Right lobe of liver (tissue), 6 donors: ENCODE data around the gene CA9. TPM values are rescaled to one million over a fixed set of nuclear protein-coding genes. Genes with fewer than 3 reads are reported as not detected.

Experiments
- ATAC-seq, 4 donors: fragments of 200-7000 bp; cut with Tn5 transposase; one replicate each; pipeline ENCODE4 v1.9.1; 2020; ENCODE audit warnings: mild to moderate bottlenecking in 4 of 4, moderate library complexity in 4 of 4
- DNase-seq, 3 donors: peaks; one replicate each; pipeline ENCODE4 v3.0.0-alpha.2; 2020
- H3K27ac ChIP-seq, 3 donors: fragments of 200-600 bp; one replicate each; pipeline ENCODE4 v1.8.0; 2022
- H3K27me3 ChIP-seq, 2 donors: fragments of 200-600 bp; one replicate each; pipeline ENCODE4 v1.8.0; 2022
- H3K36me3 ChIP-seq, 4 donors: fragments of 200-600 bp; sonication (generic) in 1 of 4; one replicate each; pipeline versions ENCODE4 v1.5.1 to v1.8.0; 2017 to 2022; ENCODE audit warnings: control low read depth in 1 of 4
- H3K4me1 ChIP-seq, 4 donors: fragments of 200-600 bp; sonication (generic) in 1 of 4; one replicate each; pipeline versions ENCODE4 v1.5.1 to v1.8.0; 2017 to 2022; ENCODE audit warnings: control low read depth in 1 of 4
- H3K4me3 ChIP-seq, 3 donors: fragments of 200-600 bp; one replicate each; pipeline ENCODE4 v1.8.0; 2022
- H3K9me3 ChIP-seq, 4 donors: fragments of 200-600 bp; sonication (generic) in 1 of 4; one replicate each; pipeline versions ENCODE4 v1.5.1 to v1.8.0; 2017 to 2022; ENCODE audit warnings: control low read depth in 1 of 4
- POLR2A ChIP-seq: fragments of 450-650 bp; IDR thresholded peaks from one replicate; pipeline ENCODE4 v1.6.1; 2017; ENCODE audit warnings: antibody characterized with exemption, mild to moderate bottlenecking
- WGBS: methylation state at CpG from one replicate; pipeline ENCODE4 v1.1.6; 2018; ENCODE audit warnings: low coverage, low lambda C conversion rate; ENCODE audit not compliant: insufficient coverage; ENCODE audit errors: missing lambda C conversion rate; 5-methylcytosine and 5-hydroxymethylcytosine counted together
- intact Hi-C, 2 donors: fragments of 100-400 bp; cut with DNase I; formaldehyde crosslinking; loops; one replicate each; pipeline versions ENCODE4 v1.11.2 to v1.14.1; 2022
- total RNA-seq, 6 experiments: library from RNA; depleted of rRNA in 2 of 6; stranded (reverse); fragments of >200 nt in 2 of 6; fragmentation: NEBNext Ultra II Directional in 3 of 6; extraction: Animal tissue kit (Norgen Biotek cat#: 25700) in 3 of 6; gene quantifications; one replicate each; pipeline versions ENCODE4 v1.1.0 to v1.2.4, GENCODE V29; 2016 to 2023
- TF ChIP-seq, protein P1 (sequence below), 4 donors: fragments of 200-600 bp in 3 of 4; fragments of 450-650 bp in 1 of 4; IDR thresholded peaks; one replicate each; pipeline versions ENCODE4 v1.5.1 to v1.8.0; 2016 to 2022; ENCODE audit warnings: antibody characterized with exemption in 4 of 4, mild to moderate bottlenecking in 2 of 4
- donor health status: DM: no; HTN: yes; CAD: no.
- donor health status: DM: no; HTN: no; CAD: no.
- donor health status: DM: no; HTN: no; CAD: no.
- donor health status: DM: no; HTN: yes; CAD: no.
- donor health status: DM: no; HTN: yes; CAD: no.

The CA9 gene
- total RNA-seq, 6 experiments from 2014 or later, result 0.64 to 1.6 (median 0.93) TPM; not detected in 1

DNA sequence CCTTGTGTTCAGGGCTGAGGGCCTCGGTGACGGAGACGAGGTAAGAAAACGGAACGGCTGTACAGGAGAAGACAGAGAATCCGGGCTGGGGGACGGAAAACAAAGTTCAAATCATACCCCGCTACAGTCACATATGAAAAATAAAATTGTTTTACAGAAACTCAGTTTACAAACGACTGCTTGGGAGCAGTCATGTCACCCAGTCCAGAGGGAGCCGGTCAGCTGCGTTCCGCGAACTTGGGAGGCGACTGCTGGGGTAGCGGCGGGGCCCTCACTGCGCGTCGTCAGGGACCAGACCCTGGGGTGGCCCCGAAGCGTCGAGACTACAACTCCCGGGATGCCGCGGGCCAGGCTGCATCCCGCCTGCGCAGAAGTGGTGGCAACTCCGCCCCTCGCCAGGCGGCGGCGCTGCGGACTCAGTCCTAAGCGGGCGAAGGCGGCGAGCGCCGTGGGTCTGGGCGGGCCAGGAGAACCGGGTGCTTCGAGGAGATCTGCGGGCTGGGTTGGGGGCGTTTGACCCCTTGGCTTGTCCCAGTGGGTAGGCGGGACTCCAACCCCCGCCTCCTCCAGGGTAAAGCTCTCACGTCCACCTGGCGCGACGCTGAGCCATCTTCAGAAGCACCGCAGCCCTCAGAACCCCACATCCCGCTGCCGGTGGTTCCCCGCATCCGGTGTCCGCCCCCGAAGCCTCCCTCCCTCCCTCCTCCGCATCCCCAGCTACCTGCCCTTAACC, 27.0 kb upstream of the CA9 start:
- intact Hi-C loops, result no loop called here
- WGBS, result 2% methylated on average over 13 of the region's 58 CpGs
- Histone ChIP-seq H3K9me3 (no peaks in the 10 kb centered on the region), H3K27me3 (no peaks in the 10 kb centered on the region), H3K4me1 (no peaks in the 10 kb centered on the region), H3K4me3 (peak overlapping the region; percentile 50 to 73 (median 57)), H3K36me3 (no peaks in the 10 kb centered on the region), H3K27ac (peak overlapping the region; percentile 67 to 80 (median 75))
- peak; percentile 88 for TF ChIP-seq POLR2A
- TF ChIP-seq, protein P1, sequence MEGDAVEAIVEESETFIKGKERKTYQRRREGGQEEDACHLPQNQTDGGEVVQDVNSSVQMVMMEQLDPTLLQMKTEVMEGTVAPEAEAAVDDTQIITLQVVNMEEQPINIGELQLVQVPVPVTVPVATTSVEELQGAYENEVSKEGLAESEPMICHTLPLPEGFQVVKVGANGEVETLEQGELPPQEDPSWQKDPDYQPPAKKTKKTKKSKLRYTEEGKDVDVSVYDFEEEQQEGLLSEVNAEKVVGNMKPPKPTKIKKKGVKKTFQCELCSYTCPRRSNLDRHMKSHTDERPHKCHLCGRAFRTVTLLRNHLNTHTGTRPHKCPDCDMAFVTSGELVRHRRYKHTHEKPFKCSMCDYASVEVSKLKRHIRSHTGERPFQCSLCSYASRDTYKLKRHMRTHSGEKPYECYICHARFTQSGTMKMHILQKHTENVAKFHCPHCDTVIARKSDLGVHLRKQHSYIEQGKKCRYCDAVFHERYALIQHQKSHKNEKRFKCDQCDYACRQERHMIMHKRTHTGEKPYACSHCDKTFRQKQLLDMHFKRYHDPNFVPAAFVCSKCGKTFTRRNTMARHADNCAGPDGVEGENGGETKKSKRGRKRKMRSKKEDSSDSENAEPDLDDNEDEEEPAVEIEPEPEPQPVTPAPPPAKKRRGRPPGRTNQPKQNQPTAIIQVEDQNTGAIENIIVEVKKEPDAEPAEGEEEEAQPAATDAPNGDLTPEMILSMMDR (IDR thresholded peaks at IDR 0.05), result peak; percentile 95 to 98 (median 98)
- DNase-seq (peak; percentile 93 to 94 (median 94)), ATAC-seq (peak; percentile 97 to 99 (median 98))

DNA sequence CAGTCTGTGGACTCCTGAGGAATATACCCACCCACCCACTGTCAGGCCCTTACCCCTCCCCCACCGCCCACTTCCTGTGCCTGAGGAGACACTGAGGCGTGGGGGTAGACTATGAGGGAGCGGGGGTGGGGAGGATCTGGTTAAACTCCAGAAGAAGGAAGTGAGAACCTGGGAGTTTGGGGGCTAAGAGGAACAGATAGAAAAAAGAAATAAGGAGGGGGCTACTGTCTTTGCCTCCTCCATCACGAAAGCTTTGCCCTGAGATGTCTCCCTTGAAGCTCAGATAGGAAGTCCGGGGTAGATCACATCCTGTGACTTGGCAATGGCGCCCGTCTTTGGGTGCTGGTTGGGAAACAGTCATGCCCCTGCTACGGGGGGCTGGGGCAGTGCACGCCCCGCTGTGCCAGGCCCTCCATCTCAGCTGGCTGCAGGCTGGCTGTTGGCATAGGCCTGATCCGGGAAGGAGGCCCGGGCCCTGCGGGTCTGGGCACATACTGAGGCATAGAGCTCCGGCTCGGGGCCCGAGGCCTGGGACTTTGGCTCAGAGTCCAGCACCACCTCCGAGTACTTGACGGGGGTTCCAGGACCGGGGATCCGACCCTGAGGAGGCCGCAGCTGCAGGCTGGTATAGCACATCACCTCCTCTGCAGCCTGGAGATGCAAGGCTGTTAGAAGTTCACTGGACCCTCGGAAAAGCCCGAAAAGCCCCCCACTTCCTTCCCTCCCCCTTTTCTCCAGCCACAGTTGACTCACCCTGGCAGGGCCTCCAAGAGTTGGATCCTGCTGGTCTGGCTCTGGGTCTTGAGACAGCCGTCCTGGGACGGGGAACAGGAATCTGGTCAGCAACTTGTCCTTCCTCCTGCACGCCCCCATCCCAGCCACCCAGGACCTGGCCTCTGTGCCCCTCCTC, 24.0 kb upstream of the CA9 start:
- WGBS, result 51% methylated on average over 7 of the region's 26 CpGs
- intact Hi-C loops, result no loop called here
- TF ChIP-seq, protein P1 (IDR thresholded peaks at IDR 0.05), result no peak
- no peak for TF ChIP-seq POLR2A
- Histone ChIP-seq H3K4me1 (peaks cover 0 to 7% (median 0%) of the 10 kb centered on the region in 4 donors), H3K9me3 (no peaks in the 10 kb centered on the region), H3K4me3 (no peak overlapping the region), H3K27ac (no peak overlapping the region), H3K36me3 (no peaks in the 10 kb centered on the region), H3K27me3 (no peaks in the 10 kb centered on the region)
- DNase-seq (peak in 1 of 3 donors; percentile 44), ATAC-seq (no peak)

DNA sequence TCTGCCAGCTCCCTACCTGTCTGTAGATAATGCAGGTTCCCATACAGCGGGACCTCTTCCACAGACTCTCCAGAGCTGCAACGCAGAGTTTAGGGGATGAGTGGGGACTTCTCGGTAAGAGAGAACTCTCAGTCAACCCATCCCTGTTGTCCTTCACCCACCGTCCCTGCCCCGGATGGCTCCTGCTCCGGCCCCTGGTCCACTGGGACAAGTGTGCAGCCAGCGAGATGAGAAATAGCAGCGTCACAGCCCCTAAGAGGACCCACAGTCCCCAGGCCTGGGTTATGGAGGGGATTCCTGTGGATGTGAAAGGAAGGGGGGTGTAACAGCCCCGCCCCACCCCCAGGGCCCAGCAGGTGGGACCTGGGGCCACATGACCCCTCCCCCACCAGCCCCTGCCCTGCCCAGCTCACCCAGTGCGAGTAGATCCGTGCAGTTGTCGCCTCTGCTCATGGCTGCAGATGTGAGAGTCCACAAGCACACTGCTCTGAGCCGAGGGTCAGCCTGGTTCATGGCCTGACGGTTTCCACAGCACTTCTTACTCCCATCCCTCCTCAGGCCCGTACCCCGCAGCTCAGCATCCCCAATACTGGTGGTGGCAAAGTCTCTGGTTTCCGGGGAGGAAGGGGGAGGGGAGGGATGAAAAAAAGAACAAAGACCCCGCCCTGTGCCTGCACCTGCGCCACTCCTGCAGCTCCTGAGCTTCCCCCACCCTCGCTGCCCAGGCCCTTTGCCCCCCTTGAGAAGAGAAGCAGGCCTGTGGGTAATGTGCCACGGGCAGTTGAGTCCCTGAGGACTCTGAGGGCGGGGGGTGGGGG, 23.2 kb upstream of the CA9 start, which contains the start of gene SIT1:
Gene SIT1, minus strand, starts transcription at position 591 of the 818 bp plus-strand sequence. Its CDS starts 78 bp downstream, at position 513.
- intact Hi-C loops, result no loop called here

More for the DNA sequence above, 23.2 kb upstream of the CA9 start, which contains the start of gene SIT1:
- Histone ChIP-seq H3K4me3 (no peak within 1 kb of the TSS), H3K4me1 (peaks cover 0 to 7% (median 0%) of the 10 kb centered on the region in 4 donors), H3K27me3 (no peaks in the 10 kb centered on the region), H3K27ac (no peak within 1 kb of the TSS), H3K36me3 (no peaks in the 10 kb centered on the region), H3K9me3 (no peaks in the 10 kb centered on the region)
- WGBS, result 45% methylated on average over 10 of the region's 22 CpGs
- no peak for ATAC-seq
- no peak for DNase-seq
- TF ChIP-seq, protein P1 (IDR thresholded peaks at IDR 0.05), result no peak
